Breast epithelium (tissue), 4 donors: Measurements from ENCODE around the gene OR51A2. TPM values are rescaled to one million over a fixed set of nuclear protein-coding genes. Genes with fewer than 3 reads are reported as not detected.

Source experiments
- DNase-seq, 2 donors: peaks; one replicate each; pipeline ENCODE4 v3.0.0-alpha.2; 2019; ENCODE audit warnings: low spot score in 2 of 2
- H3K27ac ChIP-seq, 2 donors: fragments of 200-600 bp; sonication (generic) in 1 of 2; one replicate each; pipeline ENCODE4 v1.5.1; 2016 to 2019; ENCODE audit warnings: mild to moderate bottlenecking in 1 of 2
- H3K27me3 ChIP-seq, 2 donors: fragments of 200-600 bp; sonication (generic) in 1 of 2; one replicate each; pipeline versions ENCODE4 v1.5.1 to v1.6.0; 2017 to 2019; ENCODE audit warnings: control low read depth in 1 of 2, mild to moderate bottlenecking in 1 of 2
- H3K36me3 ChIP-seq: fragments of 200-600 bp; one replicate; pipeline ENCODE4 v1.5.1; 2019
- H3K4me1 ChIP-seq, 2 donors: fragments of 200-600 bp; sonication (generic); one replicate each; pipeline ENCODE4 v1.5.1; 2016 to 2019; ENCODE audit warnings: control low read depth in 1 of 2
- H3K4me3 ChIP-seq, 3 donors: fragments of 200-600 bp; sonication (generic); 1 replicate in 2 of 3; 2 replicates in 1 of 3; pipeline ENCODE4 v1.5.1; 2016 to 2019; ENCODE audit warnings: mild to moderate bottlenecking in 3 of 3, moderate library complexity in 2 of 3
- H3K9me3 ChIP-seq, 2 donors: fragments of 200-600 bp; sonication (generic) in 1 of 2; one replicate each; pipeline ENCODE4 v1.5.1; 2016 to 2019; ENCODE audit warnings: control low read depth in 1 of 2
- POLR2A ChIP-seq: fragments of 450-650 bp; IDR thresholded peaks from one replicate; pipeline ENCODE4 v1.6.1; 2016; ENCODE audit warnings: antibody characterized with exemption, mild to moderate bottlenecking, moderate library complexity
- POLR2AphosphoS5 ChIP-seq, 3 donors: sonication (generic); formaldehyde crosslinking; IDR thresholded peaks; one replicate each; pipeline ENCODE4 v1.6.1; 2017; ENCODE audit warnings: antibody characterized with exemption in 3 of 3
- intact Hi-C: fragments of 100-400 bp; cut with DNase I; formaldehyde crosslinking; loops from one replicate; pipeline ENCODE4 v1.15.1; 2023; ENCODE audit warnings: low total_unique reads
- total RNA-seq, 3 donors: library from RNA; depleted of rRNA; stranded (reverse); fragments of >200 nt; gene quantifications; one replicate each; pipeline ENCODE4 v1.1.0, GENCODE V29; 2016
- TF ChIP-seq, protein P1 (sequence below), 3 donors: fragments of 450-650 bp; IDR thresholded peaks; one replicate each; pipeline ENCODE4 v1.5.1; 2016 to 2017; ENCODE audit warnings: antibody characterized with exemption in 3 of 3, mild to moderate bottlenecking in 3 of 3, moderate library complexity in 3 of 3

Gene OR51A2
- total RNA-seq, 3 donors from 2014 or later, result not detected

DNA sequence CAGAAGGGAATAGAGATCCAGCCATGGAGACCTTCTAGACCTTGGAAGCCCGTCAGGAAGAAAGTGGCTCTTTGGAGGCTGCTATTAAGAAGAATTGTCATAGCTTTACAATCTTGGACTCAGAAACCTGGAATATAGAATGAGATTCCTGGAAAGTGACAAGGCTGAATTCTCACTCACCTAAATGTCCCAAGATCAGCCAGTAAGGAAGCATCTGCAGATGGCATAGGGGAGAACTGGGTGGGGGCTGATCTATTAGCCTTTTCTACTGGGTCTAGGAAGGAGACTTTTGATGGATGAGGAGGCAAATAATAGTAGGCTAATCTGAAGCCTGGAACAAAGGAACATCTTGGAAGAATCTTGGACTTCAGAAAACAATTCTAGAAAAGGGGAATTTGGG lies 31.3 kb downstream of the OR51A2 start, which contains the start of gene OR51G1:
TSS of gene OR51G1 (minus strand) at position 101 of the 400 bp plus-strand sequence. CDS start at position 101, 0 bp downstream.
- no peak for DNase-seq
- Histone ChIP-seq H3K4me1 (no peaks in the 10 kb centered on the region), H3K4me3 (no peak within 1 kb of the TSS), H3K9me3 (no peaks in the 10 kb centered on the region), H3K27me3 (no peaks in the 10 kb centered on the region), H3K27ac (no peak within 1 kb of the TSS), H3K36me3 (no peaks in the 10 kb centered on the region)
- intact Hi-C loops, result no loop called here
- TF ChIP-seq, protein P1, sequence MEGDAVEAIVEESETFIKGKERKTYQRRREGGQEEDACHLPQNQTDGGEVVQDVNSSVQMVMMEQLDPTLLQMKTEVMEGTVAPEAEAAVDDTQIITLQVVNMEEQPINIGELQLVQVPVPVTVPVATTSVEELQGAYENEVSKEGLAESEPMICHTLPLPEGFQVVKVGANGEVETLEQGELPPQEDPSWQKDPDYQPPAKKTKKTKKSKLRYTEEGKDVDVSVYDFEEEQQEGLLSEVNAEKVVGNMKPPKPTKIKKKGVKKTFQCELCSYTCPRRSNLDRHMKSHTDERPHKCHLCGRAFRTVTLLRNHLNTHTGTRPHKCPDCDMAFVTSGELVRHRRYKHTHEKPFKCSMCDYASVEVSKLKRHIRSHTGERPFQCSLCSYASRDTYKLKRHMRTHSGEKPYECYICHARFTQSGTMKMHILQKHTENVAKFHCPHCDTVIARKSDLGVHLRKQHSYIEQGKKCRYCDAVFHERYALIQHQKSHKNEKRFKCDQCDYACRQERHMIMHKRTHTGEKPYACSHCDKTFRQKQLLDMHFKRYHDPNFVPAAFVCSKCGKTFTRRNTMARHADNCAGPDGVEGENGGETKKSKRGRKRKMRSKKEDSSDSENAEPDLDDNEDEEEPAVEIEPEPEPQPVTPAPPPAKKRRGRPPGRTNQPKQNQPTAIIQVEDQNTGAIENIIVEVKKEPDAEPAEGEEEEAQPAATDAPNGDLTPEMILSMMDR (IDR thresholded peaks at IDR 0.05), result no peak
- no peak for TF ChIP-seq POLR2AphosphoS5 (IDR thresholded peaks at IDR 0.05)

DNA sequence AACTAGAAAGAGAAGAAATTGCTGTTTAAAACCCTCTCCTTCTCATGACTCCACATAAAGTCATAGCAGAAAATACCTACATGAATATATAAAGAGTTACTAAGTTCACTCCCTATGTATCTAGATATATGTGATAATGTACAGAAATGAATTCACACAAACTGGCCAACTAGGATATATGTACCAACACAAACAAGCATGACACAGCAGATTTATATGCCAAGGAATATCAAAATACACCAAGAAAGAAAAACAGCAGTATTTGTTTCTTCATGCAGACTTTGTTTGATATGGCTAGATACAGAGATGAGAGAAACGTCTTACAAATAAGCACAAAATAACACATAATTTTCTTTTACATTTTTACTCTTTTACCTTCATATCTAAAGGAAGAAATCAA lies 33.2 kb downstream of the OR51A2 start:
- Histone ChIP-seq H3K36me3 (no peaks in the 10 kb centered on the region), H3K4me1 (no peaks in the 10 kb centered on the region), H3K4me3 (no peak overlapping the region), H3K9me3 (no peaks in the 10 kb centered on the region), H3K27me3 (no peaks in the 10 kb centered on the region), H3K27ac (no peak overlapping the region)
- no peak for DNase-seq
- intact Hi-C loops, result no loop called here
- TF ChIP-seq POLR2AphosphoS5 (IDR thresholded peaks at IDR 0.05) (no peak), POLR2A (no peak)
- TF ChIP-seq, protein P1 (IDR thresholded peaks at IDR 0.05), result no peak

DNA sequence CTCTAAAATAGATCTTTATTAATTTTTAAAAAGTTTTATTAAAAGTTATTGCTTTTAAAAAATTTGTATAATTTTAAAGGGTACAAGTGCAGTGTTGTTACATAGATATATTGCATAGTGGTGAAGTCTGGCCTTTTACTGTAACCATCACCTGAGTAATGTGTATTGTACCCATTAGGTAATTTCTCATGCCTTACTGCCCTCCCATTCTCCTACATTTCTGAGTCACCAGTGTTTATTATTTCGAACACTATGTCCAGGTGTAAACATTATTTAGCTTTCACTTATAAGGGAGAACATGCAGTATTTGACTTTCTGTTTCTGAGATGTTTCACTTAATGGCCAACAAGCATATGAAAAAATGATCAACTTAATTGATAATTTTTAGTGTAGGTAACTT lies 33.7 kb downstream of the OR51A2 start:
- no peak for TF ChIP-seq POLR2A
- TF ChIP-seq POLR2AphosphoS5 (IDR thresholded peaks at IDR 0.05), result no peak
- Histone ChIP-seq H3K4me1 (no peaks in the 10 kb centered on the region), H3K27ac (no peak overlapping the region), H3K36me3 (no peaks in the 10 kb centered on the region), H3K4me3 (no peak overlapping the region), H3K9me3 (no peaks in the 10 kb centered on the region), H3K27me3 (no peaks in the 10 kb centered on the region)
- intact Hi-C loops, result no loop called here
- no peak for DNase-seq

DNA sequence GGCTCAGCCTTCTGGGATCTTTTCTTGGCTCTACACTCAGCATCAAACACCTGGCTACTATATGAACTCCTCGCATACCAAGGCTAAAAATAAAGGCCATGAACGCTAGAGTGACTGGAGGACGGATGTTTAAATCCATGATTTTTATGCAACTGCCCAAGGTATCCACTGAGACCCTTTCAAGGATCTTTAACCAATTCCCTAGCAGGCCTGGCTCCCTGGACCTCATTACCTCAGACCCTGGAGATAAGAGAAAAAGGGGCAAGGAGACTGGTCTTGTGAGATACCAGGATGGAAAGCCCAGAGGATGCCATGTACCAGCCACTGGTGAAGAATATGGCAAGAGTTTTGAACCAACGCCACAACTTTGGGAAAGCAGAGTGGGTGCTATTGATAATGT lies 36.3 kb downstream of the OR51A2 start, which contains the start of gene OR51G2:
TSS of gene OR51G2 (minus strand) at position 101 of the 400 bp plus-strand sequence. CDS start 3,687 bp downstream, outside the sequence.
- no peak within 1 kb of the TSS for H3K4me3 ChIP-seq
- no peaks in the 10 kb centered on the region for H3K27me3 ChIP-seq
- H3K4me1 ChIP-seq, result no peaks in the 10 kb centered on the region
- TF ChIP-seq POLR2AphosphoS5 (IDR thresholded peaks at IDR 0.05) (no peak), POLR2A (no peak)
- TF ChIP-seq, protein P1 (IDR thresholded peaks at IDR 0.05), result no peak
- no peak within 1 kb of the TSS for H3K27ac ChIP-seq
- H3K36me3 ChIP-seq, result no peaks in the 10 kb centered on the region
- DNase-seq, result no peak
- intact Hi-C loops, result no loop called here
- H3K9me3 ChIP-seq, result no peaks in the 10 kb centered on the region

DNA sequence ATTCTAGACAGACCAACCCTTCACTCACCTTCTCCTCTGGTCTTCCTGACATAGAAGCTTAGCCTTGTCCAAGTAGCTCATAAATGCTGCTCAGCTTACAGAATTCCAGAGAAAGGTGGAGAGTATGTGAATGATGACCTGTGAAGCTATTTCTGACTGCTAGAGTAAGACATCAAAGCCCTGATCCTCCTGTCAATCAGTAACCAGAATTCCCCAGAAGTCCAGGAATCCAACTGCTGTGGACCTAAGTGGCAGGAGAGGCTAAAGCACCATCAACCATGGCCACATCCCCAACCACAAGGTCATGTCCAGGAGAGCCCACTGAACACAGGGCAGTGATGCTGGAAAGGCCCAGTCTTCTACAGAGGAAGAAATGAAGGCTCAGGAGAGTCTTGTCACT lies 38.9 kb downstream of the OR51A2 start:
- intact Hi-C loops, result no loop called here
- H3K36me3 ChIP-seq, result no peaks in the 10 kb centered on the region

More for the DNA sequence above, 38.9 kb downstream of the OR51A2 start:
- DNase-seq, result no peak
- no peaks in the 10 kb centered on the region for H3K27me3 ChIP-seq
- no peak overlapping the region for H3K4me3 ChIP-seq
- H3K4me1 ChIP-seq, result no peaks in the 10 kb centered on the region
- TF ChIP-seq POLR2A (no peak), POLR2AphosphoS5 (IDR thresholded peaks at IDR 0.05) (no peak)
- TF ChIP-seq, protein P1 (IDR thresholded peaks at IDR 0.05), result no peak
- H3K9me3 ChIP-seq, result no peaks in the 10 kb centered on the region
- H3K27ac ChIP-seq, result no peak overlapping the region

Other genes with a start within 250 kb of the OR51A2 start
- gene OR51F1, start 185.8 kb downstream of the OR51A2 start, total RNA-seq, result not detected
- not detected for gene OR52R1, start 151.3 kb downstream of the OR51A2 start, total RNA-seq
- not detected for gene OR51F2, start 134.4 kb downstream of the OR51A2 start, total RNA-seq
- not detected for gene OR51S1, start 106.5 kb downstream of the OR51A2 start, total RNA-seq
- not detected for gene OR51T1, start 73.8 kb downstream of the OR51A2 start, total RNA-seq
- not detected for gene OR51A7, start 51.9 kb downstream of the OR51A2 start, total RNA-seq
- not detected for gene OR51G2, start 36.4 kb downstream of the OR51A2 start, total RNA-seq
- gene OR51G1, start 31.4 kb downstream of the OR51A2 start, total RNA-seq, result not detected
- gene OR51A4, start 8.1 kb downstream of the OR51A2 start, total RNA-seq, result not detected
- not detected for gene OR51L1, start 39.1 kb upstream of the OR51A2 start, total RNA-seq
- gene OR52J3, start 90.8 kb upstream of the OR51A2 start, total RNA-seq, result not detected
- not detected for gene OR52E2, start 103.9 kb upstream of the OR51A2 start, total RNA-seq
- gene OR52E1, start 113.9 kb upstream of the OR51A2 start, total RNA-seq, result not detected
- gene OR52A5, start 182.6 kb upstream of the OR51A2 start, total RNA-seq, result not detected
- not detected for gene OR52A1, start 199.0 kb upstream of the OR51A2 start, total RNA-seq
- not detected for gene OR51V1, start 245.0 kb upstream of the OR51A2 start, total RNA-seq